GM18520 (cell line): Measurements from ENCODE around the gene PSMC5.
"Not testable (repeated sequence)": the region's sequence is repeated elsewhere in the genome, so short reads cannot be mapped to it uniquely, and the experiment has no call there.

Experiments
- ATAC-seq: cut with Tn5 transposase; IDR thresholded peaks from one replicate; pipeline ENCODE4 v1.9.1; 2021; ENCODE audit not compliant: unreplicated experiment

The PSMC5 gene

GRCh38 chr17:63870292-63870665 is 43.0 kb downstream of the PSMC5 start:
- not testable (repeated sequence) for ATAC-seq

GRCh38 chr17:63871646-63872365 is 44.6 kb downstream of the PSMC5 start:
- ATAC-seq = not testable (repeated sequence)

GRCh38 chr17:63873577-63873976 is 46.3 kb downstream of the PSMC5 start, which contains the start of gene CSH2:
TSS of gene CSH2 (minus strand) at chr17:63873677. CDS start at chr17:63873614, 63 bp downstream.
- ATAC-seq = not testable (repeated sequence)

GRCh38 chr17:63874061-63874626 is 46.9 kb downstream of the PSMC5 start:
- not testable (repeated sequence) for ATAC-seq

- ATAC-seq = not testable (repeated sequence)
These were observed 47.5 kb downstream of the PSMC5 start for GRCh38 chr17:63874693-63875092.

- not testable (repeated sequence) for ATAC-seq
These were observed 51.2 kb downstream of the PSMC5 start for GRCh38 chr17:63878413-63878812.

GRCh38 chr17:63880706-63881105 is 53.5 kb downstream of the PSMC5 start:
- no peak for ATAC-seq

GRCh38 chr17:63881337-63881736 is 54.1 kb downstream of the PSMC5 start:
- ATAC-seq = not testable (repeated sequence)
